ENCODE measurements around the gene HS1BP3.

DNA sequence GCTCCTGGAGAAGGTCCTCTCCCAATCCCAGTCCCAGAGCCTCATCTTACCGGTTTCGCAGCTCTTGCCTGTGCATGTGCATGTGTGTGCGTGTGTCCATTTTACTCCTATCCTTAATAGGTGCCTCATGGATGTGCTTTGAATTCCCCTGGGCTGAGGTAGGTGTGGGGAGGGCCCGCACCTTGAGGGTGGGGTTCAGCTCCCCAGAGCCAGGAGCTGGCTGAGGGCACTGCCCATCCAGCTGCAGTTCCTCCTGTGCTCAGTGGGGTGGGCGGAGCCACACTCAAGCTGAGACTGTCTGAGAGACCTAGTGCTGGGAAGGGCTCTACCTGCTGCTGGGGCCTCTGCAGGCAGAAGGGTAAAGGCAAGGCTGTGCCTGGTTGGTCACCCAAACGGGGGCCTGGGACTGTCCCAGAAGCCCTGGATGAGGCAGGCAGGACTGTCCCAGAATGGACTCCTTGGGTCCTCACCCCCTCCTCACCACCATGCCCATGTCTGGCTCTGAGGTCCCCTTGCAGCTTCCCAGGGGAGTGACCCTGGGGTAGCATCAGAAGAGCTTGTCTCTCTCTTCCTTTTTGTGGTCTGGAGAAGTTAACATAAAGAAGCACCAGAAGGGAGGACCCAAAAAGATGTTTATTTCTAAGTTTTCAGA is 24.9 kb upstream of the HS1BP3 start:
- TF ChIP-seq, protein P1, sequence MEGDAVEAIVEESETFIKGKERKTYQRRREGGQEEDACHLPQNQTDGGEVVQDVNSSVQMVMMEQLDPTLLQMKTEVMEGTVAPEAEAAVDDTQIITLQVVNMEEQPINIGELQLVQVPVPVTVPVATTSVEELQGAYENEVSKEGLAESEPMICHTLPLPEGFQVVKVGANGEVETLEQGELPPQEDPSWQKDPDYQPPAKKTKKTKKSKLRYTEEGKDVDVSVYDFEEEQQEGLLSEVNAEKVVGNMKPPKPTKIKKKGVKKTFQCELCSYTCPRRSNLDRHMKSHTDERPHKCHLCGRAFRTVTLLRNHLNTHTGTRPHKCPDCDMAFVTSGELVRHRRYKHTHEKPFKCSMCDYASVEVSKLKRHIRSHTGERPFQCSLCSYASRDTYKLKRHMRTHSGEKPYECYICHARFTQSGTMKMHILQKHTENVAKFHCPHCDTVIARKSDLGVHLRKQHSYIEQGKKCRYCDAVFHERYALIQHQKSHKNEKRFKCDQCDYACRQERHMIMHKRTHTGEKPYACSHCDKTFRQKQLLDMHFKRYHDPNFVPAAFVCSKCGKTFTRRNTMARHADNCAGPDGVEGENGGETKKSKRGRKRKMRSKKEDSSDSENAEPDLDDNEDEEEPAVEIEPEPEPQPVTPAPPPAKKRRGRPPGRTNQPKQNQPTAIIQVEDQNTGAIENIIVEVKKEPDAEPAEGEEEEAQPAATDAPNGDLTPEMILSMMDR (conservative IDR thresholded peaks at IDR 0.05; ENCODE audit: low read depth, low read length), result no peak
- no peak for TF ChIP-seq EZH2 (IDR thresholded peaks at IDR 0.05; ENCODE audit: low read length, unreplicated experiment)
- TF ChIP-seq EZH2phosphoT487 (IDR thresholded peaks at IDR 0.05; ENCODE audit: borderline replicate concordance, low read length), result no peak

Measured in PC-3 (cell line).